Uterus (tissue), 2 donors: Measurements from ENCODE around the gene DDX27.
"Not testable (repeated sequence)": the region's sequence is repeated elsewhere in the genome, so short reads cannot be mapped to it uniquely, and the experiment has no call there.

Experiments
- CTCF ChIP-seq, 4 experiments: fragments of 200-600 bp in 2 of 4; fragments of 450-650 bp in 2 of 4; sonication (generic) in 2 of 4; IDR thresholded peaks; one replicate each; pipeline ENCODE4 v1.5.1; 2016 to 2019; ENCODE audit warnings: antibody characterized with exemption in 4 of 4, mild to moderate bottlenecking in 2 of 4, moderate library complexity in 1 of 4
- POLR2A ChIP-seq, 2 donors: fragments of 450-650 bp; IDR thresholded peaks; one replicate each; pipeline ENCODE4 v1.6.1; 2016; ENCODE audit warnings: antibody characterized with exemption in 2 of 2, mild to moderate bottlenecking in 1 of 2, moderate library complexity in 1 of 2

DNA sequence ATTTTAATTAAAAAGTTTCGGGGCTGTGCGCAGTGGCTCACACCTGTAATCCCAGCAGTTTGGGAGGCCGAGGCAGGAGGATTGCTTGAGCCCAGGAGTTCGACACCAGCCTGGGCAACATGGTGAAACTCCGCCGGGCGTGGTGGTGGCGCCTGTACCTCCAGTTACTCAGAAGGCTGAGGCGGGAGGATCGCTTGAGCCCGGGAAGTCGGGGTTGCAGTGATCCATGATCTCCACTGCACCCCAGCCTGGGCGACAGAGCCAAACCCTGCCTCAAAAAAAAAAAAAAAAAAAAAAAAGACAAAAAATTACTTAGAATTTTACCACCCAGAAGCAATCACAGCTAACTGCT lies 501 bp upstream of the DDX27 start:
- TF ChIP-seq CTCF, POLR2A (IDR thresholded peaks at IDR 0.05): not testable (repeated sequence)
